Activated naive CD4-positive, alpha-beta T cell treated with Interleukin-2 at 50 U/mL for 16 hours (primary cell): Measurements from ENCODE around the gene ZNF106.

Source experiments
- DNase-seq: peaks from one replicate; pipeline ENCODE4 v3.0.0-alpha.2; 2020

Gene ZNF106

GRCh38 chr15:42364529-42364928 is 126.4 kb downstream of the ZNF106 start:
- DNase-seq = no peak

GRCh38 chr15:42363942-42364341 is 127.0 kb downstream of the ZNF106 start:
- no peak for DNase-seq

- DNase-seq = no peak
These were observed 127.5 kb downstream of the ZNF106 start for GRCh38 chr15:42363487-42363886.
